OCI-LY1 (cell line): ENCODE data around the gene EHMT2.

Experiments used
- CTCF ChIP-seq: fragments of 200-600 bp; sonication (generic), shearing (Covaris generic); IDR thresholded peaks from 2 replicates; pipeline ENCODE4 v1.5.1; 2017; ENCODE audit warnings: mild to moderate bottlenecking, antibody characterized with exemption, low read length, moderate library complexity, mixed read lengths
- EZH2 ChIP-seq: fragments of 200-600 bp; sonication (generic), shearing (Covaris generic); IDR thresholded peaks from 2 replicates; pipeline ENCODE4 v1.8.0; 2017; ENCODE audit warnings: borderline replicate concordance, mixed run types, mild to moderate bottlenecking, antibody characterized with exemption, low read length, moderate library complexity, mixed read lengths

GRCh38 chr6:31896856-31897611, 464 bp downstream of the EHMT2 start:
- TF ChIP-seq EZH2, result no peak
- TF ChIP-seq CTCF, result no peak
